Liver (tissue), 9 donors: Measurements from ENCODE around the gene CDH23. TPM values are rescaled to one million over a fixed set of nuclear protein-coding genes. Genes with fewer than 3 reads are reported as not detected.

Source experiments
- DNase-seq: peaks from one replicate; pipeline ENCODE4 v3.0.0-alpha.2; 2017; ENCODE audit warnings: low spot score
- H3K27ac ChIP-seq, 2 donors: one replicate each; pipeline ENCODE4 v1.7.0; 2013; ENCODE audit warnings: inconsistent platforms in 2 of 2, low read length in 2 of 2, control low read depth in 1 of 2, low read depth in 1 of 2, mild to moderate bottlenecking in 1 of 2
- H3K27me3 ChIP-seq, 4 donors: one replicate each; pipeline versions ENCODE4 v1.6.1 to v1.7.0; 2013; ENCODE audit warnings: low read length in 3 of 4, inconsistent platforms in 1 of 4, mild to moderate bottlenecking in 1 of 4, moderate library complexity in 1 of 4; ENCODE audit not compliant: control insufficient read depth in 4 of 4, insufficient read depth in 4 of 4
- H3K36me3 ChIP-seq, 4 donors: one replicate each; pipeline versions ENCODE4 v1.6.1 to v1.7.0; 2013; ENCODE audit warnings: low read length in 3 of 4, mild to moderate bottlenecking in 3 of 4, low read depth in 1 of 4, moderate library complexity in 1 of 4; ENCODE audit not compliant: control insufficient read depth in 4 of 4, insufficient read depth in 3 of 4
- H3K4me1 ChIP-seq, 4 donors: one replicate each; pipeline versions ENCODE4 v1.6.1 to v1.7.0; 2013; ENCODE audit warnings: low read length in 3 of 4, mild to moderate bottlenecking in 3 of 4, moderate library complexity in 1 of 4; ENCODE audit not compliant: control insufficient read depth in 4 of 4, insufficient read depth in 4 of 4
- H3K4me3 ChIP-seq, 3 donors: one replicate each; pipeline versions ENCODE4 v1.6.1 to v1.7.0; 2013; ENCODE audit warnings: low read length in 3 of 3, control low read depth in 1 of 3, low read depth in 1 of 3, mild to moderate bottlenecking in 1 of 3
- H3K9ac ChIP-seq, 2 donors: one replicate each; pipeline ENCODE4 v1.7.0; 2013; ENCODE audit warnings: low read length in 2 of 2, mild to moderate bottlenecking in 2 of 2, moderate library complexity in 2 of 2, control low read depth in 1 of 2, low read depth in 1 of 2
- H3K9me3 ChIP-seq, 4 donors: one replicate each; pipeline versions ENCODE4 v1.6.1 to v1.7.0; 2013; ENCODE audit warnings: low read length in 3 of 4; ENCODE audit not compliant: control insufficient read depth in 4 of 4
- ATF3 ChIP-seq: IDR thresholded peaks from 2 replicates; pipeline ENCODE4 v1.6.1; 2016; ENCODE audit warnings: antibody characterized with exemption
- CTCF ChIP-seq: fragments of 150-350 bp; IDR thresholded peaks from 2 replicates; pipeline ENCODE4 v1.5.1; 2017; ENCODE audit warnings: improper control_type of control experiment, low read depth, low read length; ENCODE audit not compliant: missing input control
- EGR1 ChIP-seq, 2 donors: IDR thresholded peaks; 2 replicates each; pipeline ENCODE4 v1.6.1; 2016 to 2018; ENCODE audit warnings: antibody characterized with exemption in 2 of 2, low read depth in 2 of 2
- GABPA ChIP-seq, 2 donors: IDR thresholded peaks in 1 of 2; conservative IDR thresholded peaks in 1 of 2; 2 replicates each; pipeline ENCODE4 v1.6.1; 2016; ENCODE audit warnings: antibody characterized with exemption in 2 of 2, mild to moderate bottlenecking in 1 of 2, moderate library complexity in 1 of 2
- HNF4A ChIP-seq, 2 donors: conservative IDR thresholded peaks; 2 replicates each; pipeline ENCODE4 v1.6.1; 2016; ENCODE audit warnings: antibody characterized with exemption in 2 of 2, mild to moderate bottlenecking in 2 of 2
- JUND ChIP-seq, 2 donors: IDR thresholded peaks; 2 replicates each; pipeline ENCODE4 v1.6.1; 2016; ENCODE audit warnings: antibody characterized with exemption in 2 of 2
- MAX ChIP-seq: IDR thresholded peaks from 2 replicates; pipeline ENCODE4 v1.6.1; 2016; ENCODE audit warnings: antibody characterized with exemption
- NR2F2 ChIP-seq: IDR thresholded peaks from 2 replicates; pipeline ENCODE4 v1.6.1; 2016; ENCODE audit warnings: antibody characterized with exemption
- REST ChIP-seq: IDR thresholded peaks from 2 replicates; pipeline ENCODE4 v1.6.1; 2016; ENCODE audit warnings: antibody characterized with exemption, mild to moderate bottlenecking
- RXRA ChIP-seq, 2 donors: IDR thresholded peaks; 2 replicates each; pipeline ENCODE4 v1.6.1; 2017 to 2018; ENCODE audit warnings: antibody characterized with exemption in 2 of 2, mild to moderate bottlenecking in 1 of 2
- SP1 ChIP-seq: IDR thresholded peaks from 2 replicates; pipeline ENCODE4 v1.6.1; 2018; ENCODE audit warnings: antibody characterized with exemption, mild to moderate bottlenecking
- TAF1 ChIP-seq: conservative IDR thresholded peaks from 2 replicates; pipeline ENCODE4 v1.6.1; 2016; ENCODE audit warnings: antibody characterized with exemption, mild to moderate bottlenecking
- YY1 ChIP-seq: IDR thresholded peaks from 2 replicates; pipeline ENCODE4 v1.6.1; 2016; ENCODE audit warnings: antibody characterized with exemption, mild to moderate bottlenecking
- ZBTB33 ChIP-seq: IDR thresholded peaks from 2 replicates; pipeline ENCODE4 v1.6.1; 2016; ENCODE audit warnings: antibody characterized with exemption
- WGBS: extraction: QIAGEN DNeasy Blood & Tissue Kit; methylation state at CpG from one replicate; pipeline ENCODE4 v1.1.7; 2013; 5-methylcytosine and 5-hydroxymethylcytosine counted together
- polyA plus RNA-seq, 2 donors: library from polyadenylated mRNA; stranded (reverse) in 1 of 2; unstranded in 1 of 2; fragments of 200-250 nt in 1 of 2; fragments of >200 nt in 1 of 2; fragmentation: Nextera tagmentation in 1 of 2; extraction: Ambion mirVana in 1 of 2; gene quantifications; one replicate each; pipeline versions ENCODE4 v1.2.1 to v1.2.3, GENCODE V29; 2013 to 2015
- total RNA-seq, 2 donors: library from RNA; depleted of rRNA; stranded (reverse); fragments of >200 nt; gene quantifications; one replicate each; pipeline ENCODE4 v1.2.3, GENCODE V29; 2014
- donor health status: healthy.
- donor health status: healthy.
- donor health status: healthy.
- donor health status: healthy.
- donor health status: healthy.

CDH23 gene
- total and polyA plus RNA-seq, 4 donors = 1.5 to 4.7 (median 3.4) TPM

GRCh38 chr10:71564194-71564820 is 167.6 kb downstream of the CDH23 start:
- Histone ChIP-seq H3K36me3 (no peaks in the 10 kb centered on the region), H3K27me3 (no peaks in the 10 kb centered on the region), H3K27ac (no peak overlapping the region), H3K4me1 (no peaks in the 10 kb centered on the region), H3K9ac (no peak overlapping the region), H3K4me3 (no peak overlapping the region), H3K9me3 (no peaks in the 10 kb centered on the region)
- DNase-seq = no peak
- WGBS = 81% methylated on average over 12 of the region's 12 CpGs
- TF ChIP-seq GABPA (IDR thresholded peaks at IDR 0.05 in 1 of 2, conservative IDR thresholded peaks at IDR 0.05 in 1 of 2) = no peak
- TF ChIP-seq MAX = no peak
- TF ChIP-seq JUND (IDR thresholded peaks at IDR 0.05) = no peak
- no peak for TF ChIP-seq SP1
- no peak for TF ChIP-seq ATF3
- no peak for TF ChIP-seq EGR1 (IDR thresholded peaks at IDR 0.05; ENCODE audit: low read depth in 2 of 2)
- TF ChIP-seq TAF1 = no peak
- TF ChIP-seq ZBTB33 = no peak
- no peak for TF ChIP-seq YY1
- TF ChIP-seq REST = no peak
- TF ChIP-seq RXRA (IDR thresholded peaks at IDR 0.05) = no peak
- TF ChIP-seq CTCF = no peak

GRCh38 chr10:71565284-71566000 is 168.7 kb downstream of the CDH23 start:
- Histone ChIP-seq H3K9ac (no peak overlapping the region), H3K4me3 (no peak overlapping the region), H3K9me3 (no peaks in the 10 kb centered on the region), H3K4me1 (no peaks in the 10 kb centered on the region), H3K27me3 (no peaks in the 10 kb centered on the region), H3K36me3 (no peaks in the 10 kb centered on the region), H3K27ac (no peak overlapping the region)
- WGBS = 85% methylated on average over 2 of the region's 2 CpGs
- DNase-seq = no peak
- TF ChIP-seq CTCF (no peak), NR2F2 (no peak), YY1 (no peak), ATF3 (no peak), HNF4A (conservative IDR thresholded peaks at IDR 0.05) (no peak), REST (no peak), MAX (no peak), TAF1 (no peak)
